Left lung (tissue), 10 donors: ENCODE measurements around the gene SMTNL1. TPM values are rescaled to one million over a fixed set of nuclear protein-coding genes. Genes with fewer than 3 reads are reported as not detected.

Source experiments
- ATAC-seq: fragments of 200-7000 bp; cut with Tn5 transposase; one replicate; pipeline ENCODE4 v1.9.1; 2020; ENCODE audit warnings: moderate library complexity
- DNase-seq, 4 donors: peaks; one replicate each; pipeline ENCODE4 v3.0.0-alpha.2; 2013 to 2020
- H3K27ac ChIP-seq, 2 donors: fragments of 200-600 bp; sonication (generic) in 1 of 2; one replicate each; pipeline versions ENCODE4 v1.5.0 to v1.8.0; 2020 to 2021
- H3K27me3 ChIP-seq, 2 donors: fragments of 200-600 bp; sonication (generic) in 1 of 2; one replicate each; pipeline versions ENCODE4 v1.5.0 to v1.8.0; 2020 to 2021
- H3K36me3 ChIP-seq, 2 donors: fragments of 200-600 bp; sonication (generic) in 1 of 2; one replicate each; pipeline versions ENCODE4 v1.5.0 to v1.8.0; 2020 to 2021
- H3K4me1 ChIP-seq, 2 donors: fragments of 200-600 bp; one replicate each; pipeline ENCODE4 v1.8.0; 2021
- H3K4me3 ChIP-seq, 2 donors: fragments of 200-600 bp; sonication (generic) in 1 of 2; one replicate each; pipeline versions ENCODE4 v1.5.0 to v1.8.0; 2020 to 2021; ENCODE audit warnings: mild to moderate bottlenecking in 1 of 2
- H3K9me3 ChIP-seq, 2 donors: fragments of 200-600 bp; sonication (generic) in 1 of 2; one replicate each; pipeline versions ENCODE4 v1.5.0 to v1.8.0; 2020 to 2021
- CTCF ChIP-seq, 2 donors: fragments of 200-600 bp; sonication (generic) in 1 of 2; IDR thresholded peaks; one replicate each; pipeline versions ENCODE4 v1.5.0 to v1.8.0; 2021; ENCODE audit warnings: antibody characterized with exemption in 2 of 2
- intact Hi-C, 2 donors: fragments of 100-400 bp; cut with DNase I; formaldehyde crosslinking; loops; one replicate each; pipeline versions ENCODE4 v1.11.2 to v1.14.2; 2022
- polyA plus RNA-seq, 6 donors: library from polyadenylated mRNA; unstranded; fragments of 120-200 nt; gene quantifications; one replicate each; pipeline ENCODE4 v1.2.1, GENCODE V29; 2013; ENCODE audit not compliant: insufficient read length in 6 of 6
- total RNA-seq, 2 donors: library from RNA; stranded (reverse); fragmentation: NEBNext Ultra II Directional; extraction: Animal tissue kit (Norgen Biotek cat#: 25700); gene quantifications; one replicate each; pipeline ENCODE4 v1.2.1, GENCODE V29; 2021
- donor health status: DM: no; HTN: yes; CAD: no.
- donor health status: DM: no; HTN: no; CAD: no.

The SMTNL1 gene
- total and polyA plus RNA-seq, 8 donors = 0.13 to 0.80 (median 0.42) TPM; not detected in 2

- intact Hi-C loops = no loop called here
- Histone ChIP-seq H3K4me1 (peaks cover 0 to 3% of the 10 kb centered on the region in 2 donors), H3K36me3 (peaks cover 0 to 94% of the 10 kb centered on the region in 2 donors)
Measured at GRCh38 chr11:57556041-57556440, 18.6 kb downstream of the SMTNL1 start.

DNA sequence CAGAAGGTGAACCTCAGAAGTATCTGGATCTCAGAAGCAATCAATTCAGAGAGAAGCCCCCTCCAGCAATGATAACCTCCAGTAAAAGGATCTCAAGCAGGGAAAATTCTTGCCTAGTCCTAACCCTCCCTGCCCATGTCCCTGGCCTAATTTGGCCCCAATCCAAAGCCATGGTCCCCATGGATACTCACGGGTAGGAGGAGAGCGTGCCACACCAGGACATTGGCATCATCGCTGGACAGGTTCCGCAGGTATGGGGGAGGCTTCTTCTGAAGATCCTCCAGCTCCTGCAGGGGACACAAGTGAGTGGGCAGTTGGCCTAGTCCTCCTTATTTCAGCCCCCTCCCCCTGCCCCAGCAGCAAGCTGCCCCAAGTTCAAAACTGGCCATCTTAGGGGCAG, 22.8 kb downstream of the SMTNL1 start:
- intact Hi-C loops = no loop called here
- DNase-seq = no peak
- no peak for ATAC-seq

More at GRCh38 chr11:57556041-57556440, 18.6 kb downstream of the SMTNL1 start:
- DNase-seq (no peak), ATAC-seq (no peak)
- H3K4me3 ChIP-seq = no peak overlapping the region
- no peak overlapping the region for H3K27ac ChIP-seq
- H3K9me3 ChIP-seq = no peaks in the 10 kb centered on the region
- TF ChIP-seq CTCF (IDR thresholded peaks at IDR 0.05) = no peak
- no peaks in the 10 kb centered on the region for H3K27me3 ChIP-seq

GRCh38 chr11:57562596-57562995, 25.2 kb downstream of the SMTNL1 start:
- DNase-seq (no peak), ATAC-seq (no peak)
- Histone ChIP-seq H3K27ac (no peak overlapping the region), H3K36me3 (peaks cover 0 to 34% of the 10 kb centered on the region in 2 donors), H3K4me1 (peaks cover 12 to 44% of the 10 kb centered on the region in 2 donors), H3K9me3 (no peaks in the 10 kb centered on the region), H3K27me3 (no peaks in the 10 kb centered on the region), H3K4me3 (no peak overlapping the region)
- no peak for TF ChIP-seq CTCF (IDR thresholded peaks at IDR 0.05)
- intact Hi-C loops = no loop called here

More for the DNA sequence above, 22.8 kb downstream of the SMTNL1 start:
- no peak overlapping the region for H3K4me3 ChIP-seq
- no peaks in the 10 kb centered on the region for H3K9me3 ChIP-seq
- peaks cover under 1 to 34% of the 10 kb centered on the region in 2 donors for H3K4me1 ChIP-seq
- H3K27me3 ChIP-seq = no peaks in the 10 kb centered on the region
- H3K27ac ChIP-seq = no peak overlapping the region
- peaks cover 0 to 59% of the 10 kb centered on the region in 2 donors for H3K36me3 ChIP-seq
- TF ChIP-seq CTCF (IDR thresholded peaks at IDR 0.05) = no peak

DNA sequence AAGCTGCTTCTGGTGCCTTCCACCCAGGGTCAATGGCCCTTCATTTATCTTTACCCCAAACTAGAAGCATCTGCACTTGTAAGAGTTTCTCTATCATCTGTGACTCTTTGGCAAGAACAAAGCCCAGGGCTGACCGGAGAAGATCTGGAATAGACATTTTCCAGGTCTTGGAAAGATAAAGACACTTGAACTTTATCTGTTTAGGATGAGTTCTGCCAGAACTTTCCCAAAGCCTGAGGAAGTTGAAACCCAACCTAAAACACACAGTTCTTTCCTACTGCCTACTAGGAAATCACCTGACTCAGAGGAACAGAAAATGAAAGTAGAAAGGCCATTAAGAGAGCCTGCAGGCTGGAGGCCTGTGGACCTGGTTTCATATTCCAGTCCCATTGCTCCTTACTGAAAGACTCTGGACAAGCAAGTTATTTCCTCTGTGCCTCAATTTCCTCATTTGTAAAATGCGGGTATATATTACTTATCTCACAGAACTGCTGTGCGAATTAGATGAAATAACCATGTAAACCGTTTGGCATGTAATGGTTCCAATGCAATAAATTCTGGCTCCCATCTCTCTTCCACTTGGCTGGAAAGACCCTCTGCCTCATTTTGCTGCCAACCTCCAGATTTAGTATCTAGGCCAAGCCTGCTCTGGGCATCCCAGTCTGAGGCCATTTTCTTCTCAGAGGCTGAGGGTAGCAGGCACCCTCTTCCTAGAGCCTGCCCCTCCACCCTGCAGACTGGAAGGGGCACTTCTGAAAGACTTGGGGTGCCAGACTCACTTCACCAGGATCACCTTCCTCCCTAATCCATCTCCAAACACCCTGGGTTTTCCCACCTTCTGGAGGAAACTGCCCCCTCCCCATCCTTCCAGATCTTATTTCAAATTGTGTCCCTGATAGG, 28.9 kb downstream of the SMTNL1 start:
- DNase-seq = peak in 1 of 4 donors; percentile 58
- TF ChIP-seq CTCF (IDR thresholded peaks at IDR 0.05) = no peak
- ATAC-seq = peak; percentile 64
- intact Hi-C loops = loop anchor here in 1 of 2 donors (5.0 kb wide), 1 partner anchor 76 kb away; no protein-coding TSS in a partner anchor
- peaks cover 0 to 6% of the 10 kb centered on the region in 2 donors for H3K36me3 ChIP-seq
- peak overlapping the region; percentile 90 to 92 for H3K27ac ChIP-seq
- H3K4me3 ChIP-seq = peak overlapping the region; percentile 70 to 88
- no peaks in the 10 kb centered on the region for H3K27me3 ChIP-seq
- H3K9me3 ChIP-seq = no peaks in the 10 kb centered on the region
- H3K4me1 ChIP-seq = peaks cover 18 to 59% of the 10 kb centered on the region in 2 donors

- peak overlapping the region; percentile 90 to 92 for H3K27ac ChIP-seq
- intact Hi-C loops = loop anchor here in 1 of 2 donors (5.0 kb wide), 1 partner anchor 75 kb away; no protein-coding TSS in a partner anchor
- no peak for TF ChIP-seq CTCF (IDR thresholded peaks at IDR 0.05)
- peaks cover 18 to 53% of the 10 kb centered on the region in 2 donors for H3K4me1 ChIP-seq
- DNase-seq = peak in 1 of 4 donors; percentile 36
- peak overlapping the region; percentile 70 to 88 for H3K4me3 ChIP-seq
- H3K9me3 ChIP-seq = no peaks in the 10 kb centered on the region
- peak; percentile 8 for ATAC-seq
- H3K36me3 ChIP-seq = peaks cover 0 to 6% of the 10 kb centered on the region in 2 donors
- no peaks in the 10 kb centered on the region for H3K27me3 ChIP-seq
Measured at GRCh38 chr11:57566905-57567514, 29.6 kb downstream of the SMTNL1 start.
